Sigmoid colon (tissue), 3 donors: ENCODE data around the gene SLC25A38.

Source experiments
- CTCF ChIP-seq, 4 experiments: fragments of 450-650 bp in 3 of 4; fragments of 200-600 bp in 1 of 4; IDR thresholded peaks; one replicate each; pipeline ENCODE4 v1.5.1; 2016 to 2019; ENCODE audit warnings: antibody characterized with exemption in 4 of 4, mild to moderate bottlenecking in 3 of 4, moderate library complexity in 2 of 4
- POLR2A ChIP-seq, 2 donors: fragments of 450-650 bp; IDR thresholded peaks; one replicate each; pipeline ENCODE4 v1.6.1; 2016; ENCODE audit warnings: antibody characterized with exemption in 2 of 2, mild to moderate bottlenecking in 2 of 2, moderate library complexity in 2 of 2

GRCh38 chr3:39385456-39386090 lies 2.4 kb downstream of the SLC25A38 start:
- TF ChIP-seq CTCF (IDR thresholded peaks at IDR 0.05) (no peak), POLR2A (IDR thresholded peaks at IDR 0.05) (no peak)
